ENCODE measurements around the gene CPNE8.

GRCh38 chr12:38745601-38746000, 159.8 kb downstream of the CPNE8 start:
- TF ChIP-seq CTCF (conservative IDR thresholded peaks at IDR 0.05; ENCODE audit: low read length) = no peak
- no peak for TF ChIP-seq EZH2phosphoT487 (IDR thresholded peaks at IDR 0.05; ENCODE audit: borderline replicate concordance)

Measured in Loucy (cell line).